Caco-2 (cell line): ENCODE measurements around the gene PPP1R3C. TPM values are rescaled to one million over a fixed set of nuclear protein-coding genes. Genes with fewer than 3 reads are reported as not detected.

Experiments
- BruUV-seq: library from RNA; stranded (reverse); fragments of 400-500 nt; replicated peaks from 2 replicates; lab custom pipeline; 2021; lab: Mats Ljungman, UMichigan
- CTCF ChIA-PET: fragments of 300-600 bp; sonication (Branson Sonifier 250); formaldehyde crosslinking; loops from one replicate; lab custom pipeline; 2022; ENCODE audit warnings: antibody characterized with exemption; lab: Charles Lee
- POLR2A ChIA-PET: fragments of 300-600 bp; sonication (Branson Sonifier 250); formaldehyde crosslinking; loops from one replicate; lab custom pipeline; 2022; ENCODE audit warnings: antibody characterized with exemption; lab: Charles Lee
- DNase-seq, 2 experiments: peaks; one replicate each; pipeline versions ENCODE4 v3.0.0 to v3.0.0-alpha.2; 2020 to 2022
- H3K27me3 ChIP-seq: replicated peaks from 2 replicates; pipeline ENCODE4 v1.6.0; 2011; ENCODE audit warnings: low read length; ENCODE audit not compliant: control insufficient read depth, insufficient read depth
- H3K36me3 ChIP-seq: 2 replicates; pipeline ENCODE4 v1.5.1; 2011; ENCODE audit warnings: low read length; ENCODE audit not compliant: control insufficient read depth, insufficient read depth
- H3K4me1 ChIP-seq: fragments of 250-450 bp; sonication (Bioruptor Pico); 2 replicates; pipeline ENCODE4 v1.5.1; 2020; ENCODE audit warnings: mild to moderate bottlenecking
- H3K4me3 ChIP-seq: 2 replicates; pipeline ENCODE4 v1.5.1; 2011; ENCODE audit warnings: low read depth, mild to moderate bottlenecking, control low read depth, low read length
- H3K9me3 ChIP-seq: fragments of 250-450 bp; sonication (Bioruptor Pico); 2 replicates; pipeline ENCODE4 v1.5.1; 2020; ENCODE audit warnings: mild to moderate bottlenecking, moderate library complexity
- H3K27ac Mint-ChIP-seq: one replicate; pipeline ENCODE4 v1.8.0; 2022; ENCODE audit warnings: mixed read lengths; ENCODE audit not compliant: unreplicated experiment
- H3K27me3 Mint-ChIP-seq: one replicate; pipeline ENCODE4 v1.8.0; 2022; ENCODE audit warnings: mixed read lengths; ENCODE audit not compliant: insufficient read depth, unreplicated experiment
- H3K36me3 Mint-ChIP-seq: one replicate; pipeline ENCODE4 v1.8.0; 2022; ENCODE audit warnings: mild to moderate bottlenecking, mixed read lengths; ENCODE audit not compliant: insufficient read depth, unreplicated experiment
- H3K4me1 Mint-ChIP-seq: one replicate; pipeline ENCODE4 v1.8.0; 2022; ENCODE audit warnings: low read depth, mixed read lengths; ENCODE audit not compliant: unreplicated experiment
- H3K4me3 Mint-ChIP-seq: one replicate; pipeline ENCODE4 v1.8.0; 2022; ENCODE audit warnings: mild to moderate bottlenecking, moderate library complexity, mixed read lengths; ENCODE audit not compliant: unreplicated experiment
- H3K9me3 Mint-ChIP-seq: one replicate; pipeline ENCODE4 v1.8.0; 2022; ENCODE audit warnings: mixed read lengths; ENCODE audit not compliant: unreplicated experiment
- CTCF ChIP-seq, 2 experiments: fragments of 200-600 bp in 1 of 2; IDR thresholded peaks; 1 replicate in 1 of 2; 2 replicates in 1 of 2; pipeline versions ENCODE4 v1.5.1 to v1.8.0; 2011 to 2022; ENCODE audit warnings: antibody characterized with exemption in 1 of 2, control low read depth in 1 of 2, inconsistent platforms in 1 of 2, low read depth in 1 of 2, low read length in 1 of 2, mild to moderate bottlenecking in 1 of 2, moderate library complexity in 1 of 2; ENCODE audit not compliant: insufficient read depth in 1 of 2, severe bottlenecking in 1 of 2, unreplicated experiment in 1 of 2
- intact Hi-C: fragments of 100-400 bp; cut with micrococcal nuclease; formaldehyde crosslinking; loops from one replicate; pipeline ENCODE4 v1.10.0; 2022; ENCODE audit not compliant: unreplicated experiment
- total RNA-seq: library from RNA; stranded (reverse); gene quantifications from 2 replicates; pipeline ENCODE4 v1.2.3, GENCODE V29; 2022

The PPP1R3C gene
- total RNA-seq, 1 experiment from 2014 or later, result not detected

DNA sequence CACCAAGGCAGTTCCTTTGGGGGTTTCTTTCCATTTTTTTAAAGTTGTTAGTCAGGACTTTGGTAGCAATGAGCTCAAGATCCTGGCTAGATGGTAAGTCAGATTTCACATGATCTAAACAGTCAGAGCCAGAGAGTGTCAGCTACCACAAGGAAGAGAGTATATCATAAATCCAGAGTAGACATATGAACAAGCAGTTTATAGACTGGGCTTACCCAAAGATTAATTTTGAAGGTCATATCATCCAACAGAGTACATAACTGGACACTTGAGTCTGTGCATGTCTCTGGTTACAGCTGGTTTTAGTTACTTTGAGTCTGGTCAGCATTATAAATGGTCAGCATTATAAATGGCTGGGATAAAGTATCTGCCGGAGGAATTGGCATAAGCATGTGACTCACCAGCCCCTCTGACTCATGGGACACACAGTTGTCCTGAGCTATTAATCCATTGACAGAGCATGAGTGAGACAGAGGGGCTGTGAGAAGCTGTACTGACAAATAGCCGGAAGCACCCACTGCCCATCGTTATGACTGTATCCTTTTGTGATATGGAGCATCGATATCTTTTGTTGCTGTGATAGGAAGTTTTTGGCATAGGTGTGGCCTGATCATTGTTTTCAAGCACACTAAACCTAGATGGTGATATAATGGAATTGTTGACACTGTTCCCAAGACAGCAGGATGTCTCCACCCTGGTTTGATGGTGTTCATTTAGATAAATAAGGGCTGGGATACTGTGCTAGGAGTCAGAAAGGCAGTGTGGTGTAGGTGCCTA, 19.3 kb downstream of the PPP1R3C start:
- H3K27me3 Mint-ChIP-seq, result no peaks in the 10 kb centered on the region
- no peak for DNase-seq
- no TSS peak for BruUV-seq
- H3K36me3 Mint-ChIP-seq, result no peaks in the 10 kb centered on the region
- Histone ChIP-seq H3K4me3 (no peak overlapping the region), H3K9me3 (no peaks in the 10 kb centered on the region), H3K4me1 (0 out of 2 replicates have a peak, but pooled peaks cover 2% of the 10 kb centered on the region), H3K27me3 (no peaks in the 10 kb centered on the region), H3K36me3 (no peaks in the 10 kb centered on the region)
- intact Hi-C loops, result no loop called here
- H3K4me3 Mint-ChIP-seq, result no peak overlapping the region
- H3K9me3 Mint-ChIP-seq, result no peaks in the 10 kb centered on the region
- POLR2A ChIA-PET, result no interaction called here
- H3K27ac Mint-ChIP-seq, result no peak overlapping the region
- CTCF ChIA-PET, result no interaction called here
- H3K4me1 Mint-ChIP-seq, result no peaks in the 10 kb centered on the region
- no peak for TF ChIP-seq CTCF (IDR thresholded peaks at IDR 0.05; ENCODE audit: insufficient read depth in 1 of 2, low read depth in 1 of 2, low read length in 1 of 2, severe bottlenecking in 1 of 2, unreplicated experiment in 1 of 2)

DNA sequence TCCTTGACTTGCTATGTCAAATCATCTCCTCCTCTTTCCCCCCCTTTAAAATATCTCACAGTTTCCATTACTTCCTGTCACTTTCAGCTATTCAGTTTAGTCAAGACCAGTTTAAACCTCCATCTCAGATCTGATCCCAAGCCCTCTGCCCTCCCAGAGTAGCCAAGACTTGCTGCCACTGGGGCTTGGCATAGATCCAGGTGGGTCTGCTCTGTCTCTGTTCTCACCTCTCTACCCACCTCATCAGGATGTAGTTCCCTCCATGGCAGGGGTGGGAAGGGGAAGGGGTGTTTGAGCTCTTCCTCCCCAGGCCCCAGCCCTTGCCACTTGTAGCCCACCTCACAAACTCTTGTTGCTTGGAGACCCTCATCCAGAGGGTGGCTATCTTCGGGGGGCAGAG, 22.0 kb downstream of the PPP1R3C start:
- Mint-ChIP-seq H3K4me3 (no peak overlapping the region), H3K27ac (no peak overlapping the region), H3K9me3 (no peaks in the 10 kb centered on the region), H3K27me3 (no peaks in the 10 kb centered on the region), H3K36me3 (no peaks in the 10 kb centered on the region), H3K4me1 (no peaks in the 10 kb centered on the region)
- CTCF ChIA-PET, result no interaction called here
- POLR2A ChIA-PET, result no interaction called here
- Histone ChIP-seq H3K36me3 (no peaks in the 10 kb centered on the region), H3K4me1 (0 out of 2 replicates have a peak, but pooled peaks cover 3% of the 10 kb centered on the region), H3K27me3 (no peaks in the 10 kb centered on the region), H3K9me3 (peaks cover 7% of the 10 kb centered on the region), H3K4me3 (no peak overlapping the region)
- no TSS peak for BruUV-seq
- TF ChIP-seq CTCF (IDR thresholded peaks at IDR 0.05; ENCODE audit: insufficient read depth in 1 of 2, low read depth in 1 of 2, low read length in 1 of 2, severe bottlenecking in 1 of 2, unreplicated experiment in 1 of 2), result no peak
- no peak for DNase-seq
- intact Hi-C loops, result no loop called here

DNA sequence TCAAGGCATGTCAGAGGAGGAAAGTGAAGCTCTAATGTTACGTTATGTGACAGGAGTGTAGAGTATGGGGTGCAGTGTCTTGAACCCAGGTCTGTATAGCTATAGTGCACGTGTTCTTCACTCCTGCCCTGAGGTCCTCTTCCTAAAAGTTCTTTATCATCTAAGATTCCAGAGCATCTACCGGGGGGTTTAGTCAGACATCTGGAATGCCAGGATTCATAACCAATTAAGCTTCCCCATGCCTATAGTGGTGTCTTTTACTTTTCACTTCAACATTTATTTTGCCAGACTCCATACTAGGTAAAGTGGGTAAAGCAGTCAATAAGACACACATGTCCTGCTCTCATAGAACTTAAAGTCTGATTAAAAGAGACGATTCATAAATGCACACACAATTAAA, 22.4 kb downstream of the PPP1R3C start:
- no peaks in the 10 kb centered on the region for H3K36me3 ChIP-seq
- H3K27me3 Mint-ChIP-seq, result no peaks in the 10 kb centered on the region
- no peak overlapping the region for H3K27ac Mint-ChIP-seq
- no peak for DNase-seq
- BruUV-seq, result no TSS peak
- peaks cover 12% of the 10 kb centered on the region for H3K9me3 ChIP-seq
- no peaks in the 10 kb centered on the region for H3K9me3 Mint-ChIP-seq
- ChIA-PET CTCF (no interaction called here), POLR2A (no interaction called here)
- H3K27me3 ChIP-seq, result no peaks in the 10 kb centered on the region
- TF ChIP-seq CTCF (IDR thresholded peaks at IDR 0.05; ENCODE audit: insufficient read depth in 1 of 2, low read depth in 1 of 2, low read length in 1 of 2, severe bottlenecking in 1 of 2, unreplicated experiment in 1 of 2), result no peak
- intact Hi-C loops, result no loop called here
- no peaks in the 10 kb centered on the region for H3K36me3 Mint-ChIP-seq
- H3K4me1 Mint-ChIP-seq, result no peaks in the 10 kb centered on the region
- H3K4me1 ChIP-seq, result 0 out of 2 replicates have a peak, but pooled peaks cover 3% of the 10 kb centered on the region
- H3K4me3 Mint-ChIP-seq, result no peak overlapping the region
- no peak overlapping the region for H3K4me3 ChIP-seq
